ENCODE results near the gene LMBRD2. TPM values are rescaled to one million over a fixed set of nuclear protein-coding genes. Genes with fewer than 3 reads are reported as not detected.
"Not testable (repeated sequence)": the region's sequence is repeated elsewhere in the genome, so short reads cannot be mapped to it uniquely, and the experiment has no call there.

The LMBRD2 gene
- total and polyA plus RNA-seq, 10 of the 15 experiments (the other 5 are each of a cell fraction or from before 2014, with no cell fraction given): 0.90 to 9.8 (median 6.5) TPM

GRCh38 chr5:36129666-36130065, 22.0 kb downstream of the LMBRD2 start:
- H3K27ac ChIP-seq (ENCODE audit: control insufficient read depth, insufficient read depth); H3K36me3 ChIP-seq (ENCODE audit: control insufficient read depth in 2 of 2, insufficient read depth in 2 of 2, low read length in 1 of 2); H3K4me2 ChIP-seq (ENCODE audit: control insufficient read depth, insufficient read depth); BruUV-seq (replicated peaks); CTCF ChIA-PET; intact Hi-C loops (cut with micrococcal nuclease; ENCODE audit: unreplicated experiment); H4K20me1 ChIP-seq (ENCODE audit: control insufficient read depth, insufficient read depth); FAIRE-seq; ATAC-seq; in situ Hi-C loops (cut with MboI); H3K4me1 ChIP-seq (ENCODE audit: control insufficient read depth, insufficient read depth, low read length); H3K9me3 ChIP-seq (replicated peaks; ENCODE audit: control insufficient read depth, insufficient read depth, low read length); H3K27me3 ChIP-seq (replicated peaks in 1 of 2; ENCODE audit: control insufficient read depth in 2 of 2, insufficient read depth in 2 of 2, low read length in 1 of 2); POLR2A ChIA-PET; RAD21 ChIA-PET (ENCODE audit: unreplicated experiment); SMC1A ChIA-PET (ENCODE audit: uncharacterized antibody, unreplicated experiment); H3K4me3 ChIP-seq; H3K9ac ChIP-seq (ENCODE audit: control insufficient read depth, insufficient read depth, low read length); DNase-seq (ENCODE audit: low read depth, low spot score); H2AFZ ChIP-seq (ENCODE audit: control insufficient read depth, low read depth, low read length); H3K79me2 ChIP-seq (ENCODE audit: control insufficient read depth, insufficient read depth, low read length): not testable (repeated sequence)
- 95% methylated on average over 4 of the region's 5 CpGs for WGBS (ENCODE audit: insufficient coverage, insufficient replicate concordance, low lambda C conversion rate, missing lambda C conversion rate)

GRCh38 chr5:36128795-36129194, 22.9 kb downstream of the LMBRD2 start:
- intact Hi-C loops (cut with micrococcal nuclease; ENCODE audit: unreplicated experiment) (no loop called here), in situ Hi-C loops (cut with MboI) (no loop called here)
- 0 out of 2 replicates have a peak, but pooled peaks have one; percentile 45 for TF ChIP-seq CBX5 (IDR thresholded peaks at IDR 0.05; ENCODE audit: low read depth)
- TF ChIP-seq, protein P1, sequence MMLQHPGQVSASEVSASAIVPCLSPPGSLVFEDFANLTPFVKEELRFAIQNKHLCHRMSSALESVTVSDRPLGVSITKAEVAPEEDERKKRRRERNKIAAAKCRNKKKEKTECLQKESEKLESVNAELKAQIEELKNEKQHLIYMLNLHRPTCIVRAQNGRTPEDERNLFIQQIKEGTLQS (IDR thresholded peaks at IDR 0.05; ENCODE audit: borderline replicate concordance, extremely low read depth, low read depth, low read length): no peak
- TF ChIP-seq SMAD1 (IDR thresholded peaks at IDR 0.05; ENCODE audit: low read depth, partially characterized antibody): no peak
- TF ChIP-seq NRF1 (conservative IDR thresholded peaks at IDR 0.05; ENCODE audit: low read depth, low read length): no peak
- no peak for TF ChIP-seq PAX8 (IDR thresholded peaks at IDR 0.05)
- no peak for TF ChIP-seq SP1 (IDR thresholded peaks at IDR 0.05; ENCODE audit: low read depth, low read length)
- TF ChIP-seq, protein P2, sequence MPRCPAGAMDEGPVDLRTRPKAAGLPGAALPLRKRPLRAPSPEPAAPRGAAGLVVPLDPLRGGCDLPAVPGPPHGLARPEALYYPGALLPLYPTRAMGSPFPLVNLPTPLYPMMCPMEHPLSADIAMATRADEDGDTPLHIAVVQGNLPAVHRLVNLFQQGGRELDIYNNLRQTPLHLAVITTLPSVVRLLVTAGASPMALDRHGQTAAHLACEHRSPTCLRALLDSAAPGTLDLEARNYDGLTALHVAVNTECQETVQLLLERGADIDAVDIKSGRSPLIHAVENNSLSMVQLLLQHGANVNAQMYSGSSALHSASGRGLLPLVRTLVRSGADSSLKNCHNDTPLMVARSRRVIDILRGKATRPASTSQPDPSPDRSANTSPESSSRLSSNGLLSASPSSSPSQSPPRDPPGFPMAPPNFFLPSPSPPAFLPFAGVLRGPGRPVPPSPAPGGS (IDR thresholded peaks at IDR 0.05; ENCODE audit: borderline replicate concordance, insufficient read depth, low read depth, low read length, poor library complexity, severe bottlenecking): no peak
- no peak for TF ChIP-seq TAF1 (IDR thresholded peaks at IDR 0.05; ENCODE audit: borderline replicate concordance, low read depth, low read length)
- TF ChIP-seq SMC3 (IDR thresholded peaks at IDR 0.05; ENCODE audit: borderline replicate concordance, low read length): no peak
- H3K27ac ChIP-seq (ENCODE audit: control insufficient read depth, insufficient read depth): no peak overlapping the region
- ChIA-PET SMC1A (ENCODE audit: uncharacterized antibody, unreplicated experiment) (no interaction called here), POLR2A (interaction anchor here (0.7 kb wide), 1 partner anchor 977 kb away, joined by 3 read pairs; no protein-coding TSS in a partner anchor), RAD21 (ENCODE audit: unreplicated experiment) (no interaction called here), CTCF (no interaction called here)
- 92% methylated on average over 1 of the region's 1 CpG for WGBS (ENCODE audit: insufficient coverage, insufficient replicate concordance, low lambda C conversion rate, missing lambda C conversion rate)
- no peaks in the 10 kb centered on the region for H4K20me1 ChIP-seq (ENCODE audit: control insufficient read depth, insufficient read depth)
- no peaks in the 10 kb centered on the region for H3K27me3 ChIP-seq (replicated peaks in 1 of 2; ENCODE audit: control insufficient read depth in 2 of 2, insufficient read depth in 2 of 2, low read length in 1 of 2)
- no peaks in the 10 kb centered on the region; a peak in 2 of 4 replicates for H3K36me3 ChIP-seq (ENCODE audit: control insufficient read depth in 2 of 2, insufficient read depth in 2 of 2, low read length in 1 of 2)
- BruUV-seq (replicated peaks): no TSS peak
- ATAC-seq (no peak), DNase-seq (ENCODE audit: low read depth, low spot score) (no peak), FAIRE-seq (no peak)
- H3K9ac ChIP-seq (ENCODE audit: control insufficient read depth, insufficient read depth, low read length): no peak overlapping the region
- H3K4me1 ChIP-seq (ENCODE audit: control insufficient read depth, insufficient read depth, low read length): no peaks in the 10 kb centered on the region
- H2AFZ ChIP-seq (ENCODE audit: control insufficient read depth, low read depth, low read length): no peak overlapping the region
- H3K4me3 ChIP-seq: no peak overlapping the region
- H3K9me3 ChIP-seq (replicated peaks; ENCODE audit: control insufficient read depth, insufficient read depth, low read length): peaks cover 2% of the 10 kb centered on the region; the same call in 1 of the 3 replicates
- no peak overlapping the region for H3K4me2 ChIP-seq (ENCODE audit: control insufficient read depth, insufficient read depth)
- H3K79me2 ChIP-seq (ENCODE audit: control insufficient read depth, insufficient read depth, low read length): no peaks in the 10 kb centered on the region
